HG03196 (cell line): ENCODE measurements around the gene BCL6B.
"Not testable (repeated sequence)": the region's sequence is repeated elsewhere in the genome, so short reads cannot be mapped to it uniquely, and the experiment has no call there.

Experiments
- ATAC-seq: cut with Tn5 transposase; IDR thresholded peaks from one replicate; pipeline ENCODE4 v1.9.1; 2021; ENCODE audit not compliant: unreplicated experiment

BCL6B gene, protein sequence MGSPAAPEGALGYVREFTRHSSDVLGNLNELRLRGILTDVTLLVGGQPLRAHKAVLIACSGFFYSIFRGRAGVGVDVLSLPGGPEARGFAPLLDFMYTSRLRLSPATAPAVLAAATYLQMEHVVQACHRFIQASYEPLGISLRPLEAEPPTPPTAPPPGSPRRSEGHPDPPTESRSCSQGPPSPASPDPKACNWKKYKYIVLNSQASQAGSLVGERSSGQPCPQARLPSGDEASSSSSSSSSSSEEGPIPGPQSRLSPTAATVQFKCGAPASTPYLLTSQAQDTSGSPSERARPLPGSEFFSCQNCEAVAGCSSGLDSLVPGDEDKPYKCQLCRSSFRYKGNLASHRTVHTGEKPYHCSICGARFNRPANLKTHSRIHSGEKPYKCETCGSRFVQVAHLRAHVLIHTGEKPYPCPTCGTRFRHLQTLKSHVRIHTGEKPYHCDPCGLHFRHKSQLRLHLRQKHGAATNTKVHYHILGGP

DNA sequence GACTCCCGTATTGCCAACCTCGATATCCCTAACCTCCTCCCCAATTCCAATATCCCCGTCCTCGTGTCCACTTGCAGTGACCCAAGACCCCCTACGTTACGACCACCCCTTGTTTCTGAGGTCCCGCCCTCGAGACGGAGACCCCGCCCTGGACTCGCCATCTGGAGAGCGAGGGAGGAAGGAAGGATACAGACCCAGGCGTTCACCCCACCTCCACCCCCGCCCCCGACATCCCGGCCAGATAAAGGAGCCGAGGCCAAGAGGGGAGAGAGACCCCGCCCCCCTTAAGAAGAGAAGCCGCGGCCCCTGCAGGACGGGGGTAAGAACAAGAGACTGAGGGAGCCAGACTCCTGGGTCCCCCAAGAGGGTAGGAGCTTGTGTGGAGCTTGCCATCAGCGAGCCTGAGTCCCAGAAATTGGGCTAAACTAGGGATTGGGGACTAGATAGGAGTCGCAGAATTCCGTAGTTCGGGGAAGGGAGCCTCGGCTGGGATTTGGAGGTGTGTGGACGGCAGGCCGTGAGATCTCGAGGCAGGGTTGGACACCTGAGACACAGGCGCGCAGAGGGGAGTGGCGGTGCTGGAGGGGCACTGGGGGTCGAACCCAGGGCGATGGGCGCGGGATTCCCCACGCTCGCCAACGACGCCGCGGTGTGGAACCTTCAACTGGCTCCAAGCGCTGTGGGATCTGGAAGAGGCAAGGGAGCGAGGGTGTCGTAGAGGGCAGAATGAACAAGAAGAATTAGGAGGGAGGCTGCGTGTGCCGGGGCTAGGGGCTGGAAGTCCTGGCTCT lies at the start of gene BCL6B:
TSS of gene BCL6B (plus strand) at position 270 of the 791 bp plus-strand sequence. CDS start 622 bp downstream, outside the sequence.
- no peak for ATAC-seq

DNA sequence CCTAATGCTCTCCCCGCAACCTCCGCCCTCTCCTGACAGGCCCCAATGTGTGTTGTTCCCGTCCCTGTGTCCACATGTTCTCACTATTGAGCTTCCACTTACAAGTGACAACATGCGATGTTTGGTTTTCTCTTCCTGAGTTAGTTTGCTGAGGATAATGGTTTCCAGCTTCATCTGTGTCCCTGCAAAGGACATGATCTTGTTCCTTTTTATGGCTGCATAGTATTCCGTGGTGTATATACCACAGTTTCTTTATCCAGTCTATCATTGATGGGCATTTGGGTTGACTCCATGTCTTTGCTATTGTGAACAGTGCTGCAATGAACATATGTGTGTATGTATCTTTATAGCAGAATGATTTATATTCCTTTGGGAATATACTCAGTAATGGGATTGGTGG lies 43.4 kb upstream of the BCL6B start:
- ATAC-seq = not testable (repeated sequence)

DNA sequence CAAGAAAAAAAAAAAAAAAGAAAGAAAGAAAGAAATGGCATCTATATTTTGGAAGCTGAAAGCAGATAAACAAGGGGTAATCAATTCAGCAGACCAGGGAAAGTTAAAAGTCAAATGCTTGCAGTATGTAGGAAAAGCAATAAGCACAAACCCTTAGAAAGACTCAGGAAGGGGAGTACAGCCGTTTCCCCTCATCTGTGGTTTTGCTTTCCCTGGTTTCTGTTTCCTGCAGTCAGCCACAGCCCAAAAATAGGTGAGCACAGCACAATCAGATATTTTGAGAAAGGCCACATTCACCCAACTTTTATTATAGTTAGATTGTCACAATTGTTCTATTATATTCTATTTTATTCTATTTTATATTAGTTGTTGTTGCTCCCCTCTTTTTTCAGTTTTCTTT lies 41.4 kb upstream of the BCL6B start:
- ATAC-seq = no peak

DNA sequence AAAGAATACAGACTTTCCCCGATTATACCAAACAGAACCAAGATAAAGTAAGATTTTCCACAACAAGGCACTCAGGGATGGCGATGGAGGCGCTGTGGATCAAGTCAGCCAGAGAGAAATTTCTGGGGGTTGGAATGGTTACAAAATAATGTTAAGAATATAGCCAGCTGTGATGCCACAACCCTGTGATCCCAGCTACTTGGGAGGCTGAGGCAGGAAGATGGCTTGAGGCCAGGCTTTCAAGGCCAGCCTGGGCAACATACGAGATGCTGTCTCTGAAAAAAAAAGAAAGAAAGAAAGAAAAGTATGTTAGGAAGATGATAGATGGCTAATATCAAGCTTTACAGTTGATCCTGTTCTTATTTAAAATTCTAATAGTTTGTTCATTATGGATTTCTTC lies 37.6 kb upstream of the BCL6B start:
- no peak for ATAC-seq

DNA sequence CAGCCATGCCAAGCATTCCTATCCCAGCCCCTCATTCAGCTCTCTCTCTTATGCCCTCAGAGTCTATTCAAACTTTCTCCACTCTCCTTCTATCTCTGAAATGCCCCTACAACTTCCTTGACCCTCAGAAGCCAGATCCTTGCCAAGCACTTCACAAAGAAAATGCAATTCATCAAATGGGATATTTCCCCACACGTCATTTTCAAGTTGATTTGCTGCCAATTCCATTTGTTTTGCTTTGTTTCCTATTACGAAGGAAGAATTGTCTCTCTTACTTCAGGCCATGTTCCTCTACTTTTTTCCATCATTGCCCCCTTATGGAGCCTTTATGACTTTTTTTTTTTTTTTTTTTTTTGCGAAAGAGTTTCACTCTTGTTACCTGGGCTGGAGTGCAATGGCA lies 36.2 kb upstream of the BCL6B start:
- ATAC-seq = no peak

DNA sequence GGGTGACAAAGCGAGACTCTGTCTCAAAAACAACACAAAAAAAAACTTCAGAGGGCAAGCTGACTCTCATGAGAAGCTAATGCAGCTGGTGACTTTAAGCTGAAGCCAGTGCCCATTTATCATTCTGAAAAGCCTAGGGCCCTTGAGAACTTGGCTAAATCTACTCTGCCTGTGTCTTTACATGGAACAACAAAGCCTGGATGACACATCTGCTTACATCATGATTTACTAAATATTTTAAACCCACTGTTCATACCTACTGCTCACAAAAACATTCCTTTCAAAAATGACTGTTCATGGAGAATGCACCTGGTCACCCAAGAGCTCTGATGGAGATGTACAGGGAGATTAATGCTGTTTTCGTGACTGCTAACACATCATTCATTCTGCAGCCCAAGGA lies 33.1 kb upstream of the BCL6B start:
- no peak for ATAC-seq

DNA sequence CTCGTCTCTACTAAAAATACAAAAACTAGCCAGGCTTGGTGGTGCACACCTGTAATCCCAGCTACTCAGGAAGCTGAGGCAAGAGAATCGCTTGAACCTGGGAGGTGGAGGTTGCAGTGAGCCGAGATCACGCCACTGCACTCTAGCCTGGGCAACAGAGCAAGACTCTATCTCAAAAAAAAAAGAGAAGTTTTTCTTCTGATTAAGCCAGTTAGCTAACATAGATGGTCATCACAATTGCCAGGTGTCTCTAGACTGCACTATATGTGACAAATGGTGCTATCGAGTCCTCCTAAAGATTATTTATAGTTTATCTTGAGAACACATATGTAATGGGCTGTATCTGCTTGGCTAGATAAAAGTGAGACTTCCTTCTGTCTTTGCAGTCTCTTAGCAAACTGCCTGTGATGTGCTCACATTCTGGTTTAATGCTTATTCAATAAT lies 29.2 kb upstream of the BCL6B start:
- not testable (repeated sequence) for ATAC-seq

DNA sequence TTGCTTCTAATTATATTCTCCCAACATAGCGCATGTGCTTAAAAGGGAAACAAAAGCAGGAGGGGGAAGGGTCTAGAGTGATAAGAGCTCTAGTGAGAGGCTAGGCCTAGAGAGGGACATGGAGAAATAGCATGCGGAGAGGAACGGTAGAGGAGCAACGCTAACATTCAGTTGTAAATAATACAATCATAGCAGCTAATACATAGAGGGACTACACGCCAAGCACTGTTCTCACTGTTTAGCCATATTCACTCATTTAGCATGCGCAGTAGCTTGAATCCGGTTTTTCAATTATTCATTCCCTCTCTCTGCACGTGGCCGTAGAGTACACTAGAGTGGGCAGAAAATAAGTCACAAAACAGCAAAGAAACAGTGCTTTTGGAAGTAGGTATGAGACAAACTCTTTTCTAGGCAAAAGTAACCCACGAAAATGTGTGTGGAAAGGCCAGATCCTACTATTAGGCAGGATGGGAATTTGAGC lies 28.7 kb upstream of the BCL6B start:
- ATAC-seq = no peak

DNA sequence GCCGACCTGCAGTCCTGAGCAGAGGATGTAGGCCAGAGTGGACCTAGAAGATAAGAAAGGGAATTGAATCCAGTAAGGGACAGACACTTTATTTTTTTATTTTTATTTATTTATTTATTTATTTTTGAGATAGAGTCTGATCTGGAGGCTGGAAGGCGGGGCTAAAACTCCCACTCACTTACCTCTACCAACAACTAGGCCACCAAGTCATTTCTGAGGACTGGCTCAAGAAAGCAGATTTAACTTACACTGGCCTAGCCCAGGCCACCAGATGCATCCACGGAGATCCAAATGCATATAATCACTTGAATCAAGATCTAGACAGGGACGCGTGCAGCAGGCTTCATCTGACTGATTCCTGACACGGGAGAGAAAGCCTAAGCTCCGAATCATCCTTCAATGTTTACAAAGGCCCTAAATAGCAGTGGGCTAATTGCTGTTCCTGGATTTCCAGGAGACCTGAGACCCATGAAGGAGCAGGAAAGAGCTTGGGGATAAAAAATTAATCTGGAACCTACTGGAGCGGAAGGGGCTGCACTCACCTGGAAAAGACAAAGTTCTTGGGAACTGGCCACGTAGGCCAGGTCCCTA lies 28.1 kb upstream of the BCL6B start:
- no peak for ATAC-seq

DNA sequence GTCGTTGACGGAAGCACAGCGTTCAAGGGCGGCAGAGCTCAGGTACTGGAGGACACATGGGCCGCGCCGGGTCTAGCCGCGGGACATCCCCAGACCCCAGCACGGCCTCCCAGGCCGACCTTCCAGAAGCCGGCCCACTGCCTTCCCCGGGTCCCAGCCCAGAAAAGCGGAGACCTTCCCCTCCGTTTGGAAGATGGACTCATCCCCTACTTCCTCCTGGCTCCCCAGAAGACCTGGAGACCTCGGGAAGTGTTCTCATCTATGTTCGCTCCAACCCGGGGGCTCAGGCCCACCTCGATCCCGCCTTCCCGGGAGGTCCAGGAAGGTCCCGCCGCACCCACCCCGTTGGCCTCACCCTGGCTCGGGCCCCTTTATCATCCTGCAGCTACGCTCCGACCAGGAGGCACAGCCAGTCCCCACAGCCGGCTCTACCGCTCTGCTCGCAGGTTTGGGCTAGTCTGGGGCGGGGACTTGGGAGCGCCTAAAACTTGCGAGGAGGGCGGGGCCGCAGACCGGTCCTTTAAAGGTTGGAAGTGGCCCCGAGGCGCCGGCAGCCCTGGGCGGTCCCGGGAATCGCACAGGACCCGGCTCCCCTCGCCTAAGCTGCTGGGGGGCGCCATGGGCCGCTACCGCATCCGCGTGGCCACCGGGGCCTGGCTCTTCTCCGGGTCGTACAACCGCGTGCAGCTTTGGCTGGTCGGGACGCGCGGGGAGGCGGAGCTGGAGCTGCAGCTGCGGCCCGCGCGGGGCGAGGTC lies 27.2 kb upstream of the BCL6B start, which contains the start of gene ALOX12:
TSS of gene ALOX12 (plus strand) at position 550 of the 756 bp plus-strand sequence. CDS start at position 619, 69 bp downstream.
- ATAC-seq = no peak

DNA sequence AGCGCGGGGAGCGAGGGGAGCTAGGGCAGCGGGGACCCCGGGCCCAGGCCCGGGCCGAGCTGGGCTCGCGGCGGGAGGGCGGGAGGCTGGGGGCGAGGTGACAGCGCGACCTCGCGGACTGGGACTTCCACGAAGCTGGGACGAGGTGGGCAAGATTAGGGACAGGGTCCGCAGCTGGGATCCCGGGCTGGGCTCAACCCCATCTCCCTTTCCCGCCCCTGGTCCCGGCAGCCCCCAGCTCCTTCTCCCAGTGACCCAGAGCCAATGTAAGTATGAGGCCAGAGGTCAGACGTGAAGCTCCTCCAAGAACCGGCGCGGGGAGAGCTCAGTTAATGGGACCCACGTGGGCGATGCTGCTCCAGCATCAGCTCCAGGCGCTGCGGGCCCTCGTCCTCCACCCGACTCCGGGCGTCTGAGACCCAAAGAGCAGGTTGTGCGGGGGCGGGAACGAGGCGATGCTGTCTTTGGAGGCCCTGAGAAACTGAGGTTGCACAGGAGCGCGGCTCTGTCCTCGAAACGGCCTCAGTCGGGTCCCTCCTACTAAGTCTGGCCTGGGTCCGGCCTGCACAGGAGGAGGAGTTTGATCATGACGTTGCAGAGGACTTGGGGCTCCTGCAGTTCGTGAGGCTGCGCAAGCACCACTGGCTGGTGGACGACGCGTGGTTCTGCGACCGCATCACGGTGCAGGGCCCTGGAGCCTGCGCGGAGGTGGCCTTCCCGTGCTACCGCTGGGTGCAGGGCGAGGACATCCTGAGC lies 26.4 kb upstream of the BCL6B start:
- ATAC-seq = no peak

DNA sequence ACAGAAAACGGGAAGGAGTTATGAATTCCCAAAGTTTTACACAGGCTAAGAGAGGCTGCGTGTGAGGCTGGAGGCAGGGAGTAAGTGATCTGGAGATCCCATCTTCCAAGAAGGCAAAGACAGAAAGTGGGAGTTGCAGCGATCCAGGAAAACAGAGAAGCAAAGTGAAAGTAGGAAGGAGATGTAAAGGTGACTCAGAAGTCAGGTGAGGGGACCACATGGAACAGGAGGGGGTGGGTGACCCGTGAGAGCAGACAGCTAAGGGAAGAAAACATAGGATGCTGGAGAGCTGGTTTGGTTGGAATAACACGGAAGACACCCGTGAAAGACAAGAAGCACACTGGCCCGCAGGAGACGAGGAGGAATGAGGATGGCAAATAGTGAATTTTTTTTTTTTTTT lies 25.7 kb upstream of the BCL6B start:
- ATAC-seq = no peak

DNA sequence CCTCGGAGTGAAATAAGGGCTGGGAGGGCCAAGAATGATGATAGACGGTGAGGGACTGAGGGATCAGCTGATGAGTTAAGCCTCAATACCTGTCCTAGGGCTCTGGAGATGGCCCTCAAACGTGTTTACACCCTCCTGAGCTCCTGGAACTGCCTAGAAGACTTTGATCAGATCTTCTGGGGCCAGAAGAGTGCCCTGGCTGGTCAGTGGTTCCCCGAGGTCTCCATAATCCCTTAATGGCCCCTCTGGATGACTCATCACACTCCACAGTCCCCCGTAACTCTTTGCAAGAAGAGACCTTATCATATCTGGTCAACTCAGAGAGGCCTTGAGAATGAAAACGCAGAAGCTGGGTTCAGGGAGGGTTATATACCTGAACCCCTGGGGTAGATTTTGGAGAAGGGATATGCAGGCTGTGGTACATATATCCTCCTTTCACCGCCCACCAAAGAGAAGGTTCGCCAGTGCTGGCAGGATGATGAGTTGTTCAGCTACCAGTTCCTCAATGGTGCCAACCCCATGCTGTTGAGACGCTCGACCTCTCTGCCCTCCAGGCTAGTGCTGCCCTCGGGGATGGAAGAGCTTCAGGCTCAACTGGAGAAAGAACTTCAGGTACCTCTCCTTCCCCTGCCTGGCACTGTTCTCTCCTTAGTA lies 23.9 kb upstream of the BCL6B start:
- no peak for ATAC-seq

DNA sequence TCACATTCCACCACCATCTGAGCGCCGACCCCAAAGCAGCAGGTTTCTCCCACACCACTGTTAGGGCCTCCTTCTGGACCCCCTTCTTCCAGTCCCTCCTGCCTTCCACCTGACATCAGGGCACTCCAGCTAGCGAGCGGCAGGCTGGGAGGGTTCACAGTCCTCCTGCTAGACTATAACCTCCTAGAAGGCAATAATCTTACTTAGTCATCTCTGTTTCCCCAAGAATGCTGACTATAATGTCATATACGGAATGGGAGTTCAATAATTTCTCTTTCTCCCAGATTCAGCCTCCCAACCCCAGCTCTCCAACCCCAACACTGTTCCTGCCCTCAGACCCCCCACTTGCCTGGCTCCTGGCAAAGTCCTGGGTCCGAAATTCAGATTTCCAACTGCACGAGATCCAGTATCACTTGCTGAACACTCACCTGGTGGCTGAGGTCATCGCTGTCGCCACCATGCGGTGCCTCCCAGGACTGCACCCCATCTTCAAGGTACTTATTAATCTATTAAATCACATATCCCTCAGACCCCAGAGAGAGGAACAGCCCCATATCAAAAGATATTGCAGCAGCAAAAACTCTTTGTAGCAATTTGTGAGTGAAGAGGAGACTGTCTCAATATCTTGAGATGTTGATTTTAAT lies 21.4 kb upstream of the BCL6B start:
- ATAC-seq = no peak

DNA sequence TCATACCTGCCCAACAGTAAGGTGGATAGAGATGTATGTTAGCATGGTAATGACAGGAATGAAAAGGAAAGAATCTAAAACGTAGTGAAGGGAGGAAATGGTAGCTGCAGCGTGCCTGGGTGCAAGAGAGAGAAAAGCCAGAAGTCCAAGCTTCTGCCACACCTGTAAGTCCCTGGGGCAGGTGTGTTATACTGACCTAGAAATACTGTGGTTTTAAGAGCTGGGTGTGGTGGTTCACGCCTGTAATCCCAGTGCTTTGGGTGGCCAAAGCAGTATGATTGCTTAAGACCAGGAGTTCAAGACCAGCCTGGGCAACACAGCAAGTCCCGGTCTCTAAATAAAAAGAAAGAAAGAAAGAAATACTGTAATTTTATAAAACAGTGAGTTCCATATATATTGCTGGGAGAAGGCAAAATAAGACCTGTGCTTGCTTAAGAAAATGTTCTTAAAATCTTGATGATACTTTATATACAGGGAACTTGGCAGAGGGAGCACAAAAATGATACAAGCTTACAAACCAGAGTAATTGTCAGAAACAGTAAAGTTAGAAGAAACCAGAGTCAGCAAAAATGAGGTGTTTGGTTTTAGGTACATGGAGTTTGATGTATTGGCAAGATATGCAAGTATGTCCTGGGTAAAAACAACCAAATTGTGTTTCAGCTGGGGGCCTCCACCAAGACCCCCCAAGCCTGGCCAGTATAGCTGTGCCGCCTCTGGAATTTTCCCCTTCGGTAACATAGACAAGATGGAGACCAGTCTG lies 20.4 kb upstream of the BCL6B start:
- no peak for ATAC-seq

DNA sequence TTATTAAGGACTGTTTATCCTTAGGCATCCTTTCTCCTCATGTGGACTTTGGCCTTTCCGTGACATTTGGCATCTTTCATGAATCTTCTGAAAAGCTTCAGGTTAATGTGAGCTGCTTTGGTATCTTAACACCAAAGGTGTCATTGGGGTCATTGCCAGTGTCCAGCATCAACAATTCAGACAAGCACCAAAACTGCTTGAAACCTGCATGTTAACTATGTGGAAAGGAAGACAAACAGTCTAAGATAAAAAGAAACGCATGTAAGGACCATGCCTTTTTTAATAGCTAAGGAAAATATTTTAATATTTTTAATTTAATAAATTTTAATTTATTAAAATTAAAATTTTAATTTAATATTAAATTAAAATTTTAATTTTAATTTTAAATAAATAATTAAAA lies 19.1 kb upstream of the BCL6B start:
- no peak for ATAC-seq

DNA sequence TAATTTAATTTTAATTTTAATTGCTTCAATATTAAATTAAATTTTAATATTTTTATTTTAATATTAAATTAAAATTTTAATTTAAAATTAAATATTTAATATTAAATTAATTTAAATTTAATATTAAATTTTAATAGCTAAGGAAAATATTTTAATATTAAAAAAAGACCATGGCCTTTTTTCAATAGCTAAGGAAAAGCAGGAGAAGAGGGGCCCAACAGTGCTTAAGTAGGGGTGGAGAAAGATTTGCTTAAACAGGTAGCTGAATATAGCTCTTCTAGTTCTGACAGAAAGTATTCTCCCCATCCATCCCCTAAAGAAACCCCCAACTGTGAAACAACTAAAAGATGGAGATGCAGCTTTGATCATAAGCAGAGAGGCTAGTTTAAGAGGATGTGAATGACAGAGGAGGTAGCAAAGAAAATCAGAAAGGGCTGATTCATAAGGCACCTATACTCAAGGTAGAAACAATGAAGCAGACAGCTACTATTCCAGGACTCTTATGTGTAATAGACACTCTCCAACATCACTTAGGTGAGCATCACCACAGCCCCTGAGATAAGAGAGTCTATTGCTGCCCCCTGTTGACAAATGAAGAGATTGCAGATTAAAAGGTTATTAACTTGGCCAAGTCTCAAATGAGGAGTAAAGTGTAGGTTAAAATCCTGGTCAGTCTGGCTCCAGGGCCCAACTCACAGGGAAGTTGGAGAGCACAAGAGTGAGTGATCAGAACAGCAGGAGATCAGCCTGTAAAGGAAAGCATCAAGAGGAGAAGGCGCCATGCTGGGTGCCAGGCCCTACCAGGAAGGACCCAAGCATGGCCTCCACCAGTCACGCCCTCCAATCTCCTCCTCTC lies 18.2 kb upstream of the BCL6B start:
- no peak for ATAC-seq
